Measurements from ENCODE around the gene S100B.

DNA sequence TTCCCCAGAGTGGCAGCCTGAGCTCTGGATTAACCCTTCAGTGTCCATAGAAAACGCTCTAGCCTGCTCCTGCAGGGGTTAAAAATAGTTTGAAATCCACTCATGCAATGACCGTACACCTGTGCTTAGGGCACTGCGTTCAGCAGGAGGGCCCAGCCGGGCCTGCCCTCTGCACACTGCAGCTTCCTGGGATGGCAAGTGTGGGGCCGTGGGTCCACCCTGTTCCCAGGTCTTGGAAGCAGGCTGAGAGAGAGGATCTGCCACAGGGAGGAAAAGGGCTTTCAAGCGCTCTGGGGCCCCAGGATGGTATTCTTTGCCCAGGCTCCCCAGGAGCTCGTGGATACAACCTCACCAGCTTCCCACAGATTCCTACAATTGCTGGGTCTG lies 1.5 kb upstream of the S100B start:
- TF ChIP-seq, protein P1, sequence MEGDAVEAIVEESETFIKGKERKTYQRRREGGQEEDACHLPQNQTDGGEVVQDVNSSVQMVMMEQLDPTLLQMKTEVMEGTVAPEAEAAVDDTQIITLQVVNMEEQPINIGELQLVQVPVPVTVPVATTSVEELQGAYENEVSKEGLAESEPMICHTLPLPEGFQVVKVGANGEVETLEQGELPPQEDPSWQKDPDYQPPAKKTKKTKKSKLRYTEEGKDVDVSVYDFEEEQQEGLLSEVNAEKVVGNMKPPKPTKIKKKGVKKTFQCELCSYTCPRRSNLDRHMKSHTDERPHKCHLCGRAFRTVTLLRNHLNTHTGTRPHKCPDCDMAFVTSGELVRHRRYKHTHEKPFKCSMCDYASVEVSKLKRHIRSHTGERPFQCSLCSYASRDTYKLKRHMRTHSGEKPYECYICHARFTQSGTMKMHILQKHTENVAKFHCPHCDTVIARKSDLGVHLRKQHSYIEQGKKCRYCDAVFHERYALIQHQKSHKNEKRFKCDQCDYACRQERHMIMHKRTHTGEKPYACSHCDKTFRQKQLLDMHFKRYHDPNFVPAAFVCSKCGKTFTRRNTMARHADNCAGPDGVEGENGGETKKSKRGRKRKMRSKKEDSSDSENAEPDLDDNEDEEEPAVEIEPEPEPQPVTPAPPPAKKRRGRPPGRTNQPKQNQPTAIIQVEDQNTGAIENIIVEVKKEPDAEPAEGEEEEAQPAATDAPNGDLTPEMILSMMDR (IDR thresholded peaks at IDR 0.05) = no peak
- TF ChIP-seq POLR2A (IDR thresholded peaks at IDR 0.05) = no peak

All from tibial nerve (tissue), 3 donors.